GM21737 (cell line): ENCODE results near the gene PCBP3.
"Not testable (repeated sequence)": the region's sequence is repeated elsewhere in the genome, so short reads cannot be mapped to it uniquely, and the experiment has no call there.

ENCODE experiments used
- ATAC-seq: cut with Tn5 transposase; IDR thresholded peaks from one replicate; pipeline ENCODE4 v1.9.1; 2021; ENCODE audit warnings: mild to moderate bottlenecking, moderate library complexity; ENCODE audit not compliant: unreplicated experiment

PCBP3 gene

DNA sequence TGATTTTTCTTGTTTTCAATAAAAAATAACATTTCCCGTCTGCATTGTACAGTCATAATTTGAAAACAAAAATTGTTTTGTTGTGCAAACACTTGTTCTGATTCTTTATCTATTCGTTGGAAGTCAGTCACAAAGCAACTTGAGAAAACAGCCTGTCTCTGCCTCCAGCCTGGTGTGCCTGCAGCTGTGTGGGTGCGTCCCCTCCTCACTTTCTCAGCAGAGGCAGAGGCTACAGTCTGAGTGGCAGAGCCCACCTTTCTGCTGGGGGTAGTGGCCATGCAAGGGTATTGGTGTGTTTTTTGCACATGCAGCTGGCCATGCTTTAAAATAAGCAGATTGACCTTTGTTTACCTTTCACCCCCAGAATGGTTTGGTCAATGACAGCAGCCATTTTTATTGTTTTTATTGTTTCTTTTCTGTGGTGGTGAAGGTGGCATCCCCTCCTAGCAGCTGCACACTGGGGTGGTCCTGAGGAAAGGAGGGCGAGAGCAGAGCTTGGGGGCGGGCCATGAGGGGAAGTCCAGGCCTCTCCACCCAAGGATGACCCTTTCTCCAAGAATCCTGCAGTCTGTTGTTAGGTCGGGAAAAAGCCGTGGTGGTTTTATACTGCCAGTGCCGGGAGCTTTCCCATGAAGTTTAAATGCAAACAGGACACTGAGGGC lies 159.6 kb downstream of the PCBP3 start:
- no peak for ATAC-seq

DNA sequence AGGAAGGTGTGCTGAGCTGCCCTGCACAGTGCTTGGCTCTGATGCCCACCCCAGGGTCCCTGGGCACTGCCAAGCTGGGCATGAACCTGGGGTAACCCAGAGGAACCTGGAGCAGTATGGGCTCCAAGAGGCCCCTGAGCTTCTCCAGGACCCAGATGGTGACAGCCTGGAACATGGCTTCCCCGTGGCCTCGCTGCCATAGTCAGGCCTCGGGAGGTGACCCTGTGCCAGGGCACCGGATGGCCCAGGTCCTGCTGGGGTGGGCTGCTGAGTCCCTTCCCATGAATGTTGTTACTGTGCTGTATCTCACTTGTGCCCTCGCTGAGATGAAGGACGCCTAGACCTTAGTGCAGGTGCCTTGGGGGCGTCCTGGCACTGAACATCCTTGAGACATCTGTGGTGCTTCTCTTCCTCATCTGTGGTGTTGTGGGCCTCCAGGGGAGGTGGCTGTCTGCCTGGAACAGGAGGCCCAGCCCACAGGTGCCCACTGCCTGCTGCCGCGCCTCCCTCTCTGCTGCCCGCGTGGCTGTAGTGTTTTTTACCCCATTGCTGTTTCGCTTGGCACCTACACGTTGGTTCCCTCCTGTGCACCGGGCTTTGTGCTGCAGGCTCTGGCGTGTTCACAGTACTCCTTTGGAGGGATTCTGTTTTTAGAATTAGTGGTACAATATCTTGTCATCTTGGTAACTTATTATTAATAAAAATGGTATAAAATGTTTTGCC lies 160.3 kb downstream of the PCBP3 start:
- ATAC-seq: no peak

DNA sequence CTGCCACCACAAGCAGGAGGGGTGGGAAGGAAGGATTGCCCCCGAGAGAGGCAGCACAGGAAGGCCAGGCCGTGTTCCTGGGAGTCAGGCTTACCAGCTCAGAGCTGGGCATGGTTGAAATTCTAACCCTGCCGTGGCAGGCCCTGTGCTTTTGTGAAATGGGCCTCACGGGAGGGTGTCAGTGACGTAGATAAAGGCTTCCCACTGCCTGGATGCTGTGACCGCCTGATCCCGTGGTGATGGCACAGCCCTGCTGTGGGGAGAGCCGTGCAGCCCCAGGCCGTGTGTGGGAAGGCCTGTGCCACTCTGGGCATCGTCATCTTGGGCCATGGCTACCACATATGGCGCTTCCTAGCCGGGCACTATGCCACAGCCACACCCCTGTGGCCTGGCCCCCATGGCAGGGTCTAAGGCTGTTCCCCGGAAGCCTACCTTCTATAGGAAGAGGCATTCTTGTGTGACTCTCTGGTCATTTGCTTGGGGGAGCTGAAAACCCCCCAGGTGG lies 161.3 kb downstream of the PCBP3 start:
- ATAC-seq: no peak

DNA sequence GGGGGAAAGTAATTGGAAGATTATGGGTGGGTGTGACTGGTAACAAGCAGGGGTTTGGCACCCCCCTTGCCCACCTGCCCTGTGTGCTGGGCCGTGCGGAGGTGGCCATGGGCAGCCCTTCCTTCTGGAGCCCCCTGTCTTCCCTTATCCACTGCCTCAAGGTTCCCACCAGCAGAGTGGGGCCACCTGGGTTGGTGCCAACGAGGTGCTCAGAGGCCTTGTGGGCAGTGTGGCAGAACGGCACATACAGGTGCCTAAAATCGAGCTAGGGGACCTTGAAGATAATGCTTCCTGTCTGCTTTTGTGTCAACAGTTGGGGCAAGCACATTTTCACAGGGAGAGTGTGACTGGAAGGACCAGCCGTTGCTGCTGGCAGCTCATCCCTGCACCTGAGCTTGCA lies 161.8 kb downstream of the PCBP3 start:
- ATAC-seq: no peak

DNA sequence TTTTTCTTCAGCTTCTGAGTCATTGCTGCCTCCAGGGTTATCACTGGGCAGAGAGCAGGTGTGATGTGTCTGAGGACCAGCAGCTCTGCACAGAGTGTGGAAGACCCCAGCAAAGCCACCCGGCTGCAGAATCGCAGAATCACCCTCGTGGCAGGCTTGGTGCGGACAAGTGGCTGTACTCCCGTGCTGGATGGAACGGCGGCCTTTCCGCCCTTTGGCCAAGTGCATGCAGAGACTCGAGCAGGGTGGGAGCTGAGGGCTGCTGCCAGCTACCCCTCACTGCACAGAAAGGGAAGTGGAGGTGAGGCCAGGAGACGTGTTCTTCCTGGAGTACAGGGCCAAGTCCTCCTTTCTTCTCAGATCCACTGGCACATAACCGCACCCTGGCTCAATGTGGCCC lies 162.5 kb downstream of the PCBP3 start:
- no peak for ATAC-seq

DNA sequence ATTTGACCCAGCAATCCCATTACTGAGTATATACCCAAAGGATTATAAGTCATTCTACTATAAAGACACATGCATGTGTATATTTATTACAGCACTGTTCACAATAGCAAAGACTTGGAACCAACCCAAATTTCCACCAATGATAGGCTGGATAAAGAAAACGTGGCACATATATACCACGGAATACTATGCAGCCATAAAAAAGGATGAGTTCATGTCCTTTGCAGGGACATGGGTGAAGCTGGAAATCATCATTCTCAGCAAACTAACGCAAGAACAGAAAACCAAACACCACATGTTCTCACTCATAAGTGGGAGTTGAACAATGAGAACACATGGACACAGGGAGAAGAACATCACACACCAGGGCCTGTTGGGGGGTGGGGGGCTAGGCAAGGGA lies 165.1 kb downstream of the PCBP3 start:
- not testable (repeated sequence) for ATAC-seq

DNA sequence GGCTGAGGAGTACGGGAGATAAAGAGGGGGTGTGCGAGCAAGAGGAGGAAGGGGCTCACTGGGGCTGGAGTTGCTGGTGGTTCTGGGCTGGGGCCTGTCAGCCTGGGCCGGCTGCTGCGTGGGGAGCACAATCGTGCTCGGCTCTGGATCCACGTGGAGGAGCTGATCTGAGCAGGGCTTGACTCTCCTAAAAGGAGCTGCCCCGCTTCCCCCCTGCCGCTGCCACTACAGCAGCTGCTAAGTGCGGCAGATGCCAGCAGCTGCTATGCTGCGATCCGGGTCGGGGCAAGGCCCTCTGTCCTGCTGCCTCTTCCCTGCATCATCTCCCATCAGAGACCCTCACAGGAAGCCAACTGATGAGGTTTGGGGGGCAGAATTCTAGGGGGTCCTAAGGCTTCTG lies 165.9 kb downstream of the PCBP3 start:
- ATAC-seq: no peak

DNA sequence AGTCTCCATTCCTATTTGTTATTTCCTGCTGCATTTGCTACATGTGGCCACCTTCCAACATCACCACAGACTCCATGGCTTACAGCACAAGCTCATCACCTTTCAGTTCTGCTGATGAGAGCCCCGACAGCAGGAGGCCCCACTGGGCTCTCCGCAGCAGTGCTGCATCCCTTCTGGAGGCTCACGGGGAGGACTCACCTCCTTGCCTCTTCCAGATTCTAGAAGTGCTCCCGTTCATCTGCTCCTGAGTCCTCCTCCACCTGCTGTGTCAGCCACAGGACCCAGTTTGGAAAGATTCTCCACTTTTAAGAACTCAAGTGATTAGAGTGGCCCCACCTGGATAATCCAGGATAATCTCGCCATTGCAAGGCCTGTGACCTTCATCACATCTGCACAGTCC lies 167.6 kb downstream of the PCBP3 start:
- no peak for ATAC-seq

DNA sequence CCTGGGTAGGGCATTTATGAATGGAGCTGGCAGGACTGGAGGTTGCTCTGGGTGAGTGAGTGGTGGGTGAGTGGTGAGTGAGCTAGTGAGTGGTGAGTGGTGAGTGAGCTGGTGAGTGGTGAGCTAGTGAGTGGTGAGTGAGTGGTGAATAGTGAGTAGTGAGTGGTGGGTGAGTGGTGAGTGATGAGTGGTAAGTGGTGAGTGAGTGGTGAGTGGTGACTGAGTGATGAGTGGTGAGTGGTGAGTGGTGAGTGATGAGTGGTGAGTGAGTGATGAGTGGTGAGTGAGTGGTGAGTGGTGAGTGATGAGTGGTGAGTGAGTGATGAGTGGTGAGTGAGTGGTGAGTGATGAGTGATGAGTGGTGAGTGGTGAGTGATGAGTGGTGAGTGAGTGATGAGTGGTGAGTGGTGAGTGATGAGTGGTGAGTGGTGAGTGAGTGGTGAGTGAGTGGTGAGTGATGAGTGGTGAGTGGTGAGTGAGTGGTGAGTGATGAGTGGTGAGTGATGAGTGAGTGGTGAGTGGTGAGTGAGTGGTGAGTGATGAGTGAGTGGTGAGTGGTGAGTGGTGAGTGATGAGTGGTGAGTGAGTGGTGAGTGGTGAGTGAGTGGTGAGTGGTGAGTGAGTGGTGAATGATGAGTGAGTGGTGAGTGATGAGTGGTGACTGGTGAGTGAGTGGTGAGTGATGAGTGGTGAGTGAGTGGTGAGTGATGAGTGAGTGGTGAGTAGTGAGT lies 170.8 kb downstream of the PCBP3 start:
- not testable (repeated sequence) for ATAC-seq

DNA sequence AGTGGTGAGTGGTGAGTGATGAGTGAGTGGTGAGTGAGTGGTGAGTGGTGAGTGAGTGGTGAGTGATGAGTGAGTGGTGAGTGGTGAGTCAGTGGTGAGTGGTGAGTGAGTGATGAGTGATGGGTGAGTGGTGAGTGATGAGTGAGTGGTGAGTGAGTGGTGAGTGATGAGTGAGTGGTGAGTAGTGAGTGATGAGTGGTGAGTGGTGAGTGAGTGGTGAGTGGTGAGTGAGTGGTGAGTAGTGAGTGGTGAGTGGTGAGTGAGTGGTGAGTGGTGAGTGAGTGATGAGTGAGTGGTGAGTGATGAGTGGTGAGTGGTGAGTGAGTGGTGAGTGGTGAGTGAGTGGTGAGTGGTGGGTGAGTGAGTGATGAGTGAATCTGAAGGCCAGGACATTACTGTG lies 172.3 kb downstream of the PCBP3 start:
- not testable (repeated sequence) for ATAC-seq

DNA sequence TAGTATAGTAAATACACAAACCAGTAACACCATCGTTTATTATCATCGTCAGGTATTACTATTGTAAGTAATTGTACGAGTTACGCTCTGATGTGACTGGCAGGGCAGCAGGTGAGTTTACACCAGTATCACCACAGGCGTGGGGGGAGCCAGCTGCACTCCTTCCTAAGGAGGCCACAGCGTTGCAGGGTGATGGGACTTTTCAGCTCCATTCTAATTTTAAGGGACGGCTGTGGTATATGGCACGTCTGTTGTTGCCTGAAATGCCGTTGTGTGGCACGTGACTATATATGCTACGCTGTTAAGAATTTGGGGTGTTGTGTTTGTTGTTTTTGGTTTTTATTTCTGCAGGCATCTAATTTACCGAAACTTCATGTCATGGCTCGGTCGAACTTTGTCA lies 173.3 kb downstream of the PCBP3 start:
- no peak for ATAC-seq

DNA sequence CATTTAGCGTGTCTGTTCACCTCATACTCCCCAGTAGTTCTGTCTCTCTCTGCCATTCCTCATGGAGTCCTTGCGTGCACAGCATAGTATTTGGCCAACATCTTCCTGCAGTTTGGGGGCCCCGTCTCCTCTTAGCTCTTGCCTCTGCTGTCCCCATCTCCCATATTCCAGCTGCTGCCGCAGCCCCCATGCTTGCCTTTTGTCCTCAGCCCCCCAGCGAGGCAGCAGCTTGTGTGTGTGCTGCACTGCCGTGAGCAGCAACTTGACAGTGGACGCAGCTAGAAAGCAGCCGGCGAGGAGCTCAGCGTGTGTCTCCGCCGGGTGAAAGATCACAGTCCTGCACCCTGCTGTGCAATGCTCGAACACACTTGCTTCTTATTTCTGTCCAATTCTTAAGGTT lies 173.8 kb downstream of the PCBP3 start:
- no peak for ATAC-seq

DNA sequence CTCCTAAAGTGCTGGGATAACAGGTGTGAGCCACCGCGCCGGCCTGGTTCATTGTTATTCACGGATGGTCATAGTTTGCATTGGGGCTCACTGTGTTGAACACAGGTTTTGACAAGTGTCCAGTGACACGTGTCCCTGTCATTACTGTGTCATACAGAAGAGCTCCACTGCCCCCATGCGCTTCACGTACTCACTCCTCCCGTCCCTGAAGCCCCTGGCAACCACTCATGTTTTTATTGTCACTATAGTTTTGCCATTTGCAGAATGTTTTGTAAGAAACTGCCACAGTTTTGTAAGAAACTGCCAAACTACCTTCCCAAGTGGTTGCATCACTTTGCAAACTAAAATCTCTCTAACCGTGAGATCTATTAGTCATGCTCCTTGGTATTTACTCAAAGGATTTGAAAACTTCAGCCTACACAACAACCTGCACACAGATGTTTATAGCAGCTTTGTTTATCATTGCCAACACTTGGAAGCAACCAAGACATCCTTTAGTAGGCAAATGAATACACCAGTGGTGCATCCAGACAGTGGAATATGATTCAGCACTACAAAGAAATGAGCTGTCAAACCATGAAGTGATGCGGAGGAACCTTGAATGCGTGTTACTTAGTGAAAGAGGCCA lies 174.9 kb downstream of the PCBP3 start:
- no peak for ATAC-seq

DNA sequence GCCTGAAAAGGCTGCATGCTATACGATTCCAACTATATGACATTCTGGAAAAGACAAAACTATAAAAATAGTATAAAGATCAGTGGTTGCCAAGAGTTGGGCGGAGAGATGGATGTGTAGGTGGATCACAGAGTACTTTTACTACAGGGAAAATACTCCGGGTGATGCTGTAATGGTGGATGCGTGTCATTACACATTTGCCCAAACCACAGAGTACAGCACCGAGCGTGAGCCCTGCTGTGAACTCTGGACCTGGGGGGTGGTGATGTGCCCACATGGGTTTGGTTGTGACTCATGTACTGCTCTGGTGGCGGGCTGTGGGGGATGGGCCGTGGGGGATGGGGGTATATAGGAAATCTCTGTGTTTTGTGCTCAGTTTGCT lies 175.4 kb downstream of the PCBP3 start:
- ATAC-seq: no peak

DNA sequence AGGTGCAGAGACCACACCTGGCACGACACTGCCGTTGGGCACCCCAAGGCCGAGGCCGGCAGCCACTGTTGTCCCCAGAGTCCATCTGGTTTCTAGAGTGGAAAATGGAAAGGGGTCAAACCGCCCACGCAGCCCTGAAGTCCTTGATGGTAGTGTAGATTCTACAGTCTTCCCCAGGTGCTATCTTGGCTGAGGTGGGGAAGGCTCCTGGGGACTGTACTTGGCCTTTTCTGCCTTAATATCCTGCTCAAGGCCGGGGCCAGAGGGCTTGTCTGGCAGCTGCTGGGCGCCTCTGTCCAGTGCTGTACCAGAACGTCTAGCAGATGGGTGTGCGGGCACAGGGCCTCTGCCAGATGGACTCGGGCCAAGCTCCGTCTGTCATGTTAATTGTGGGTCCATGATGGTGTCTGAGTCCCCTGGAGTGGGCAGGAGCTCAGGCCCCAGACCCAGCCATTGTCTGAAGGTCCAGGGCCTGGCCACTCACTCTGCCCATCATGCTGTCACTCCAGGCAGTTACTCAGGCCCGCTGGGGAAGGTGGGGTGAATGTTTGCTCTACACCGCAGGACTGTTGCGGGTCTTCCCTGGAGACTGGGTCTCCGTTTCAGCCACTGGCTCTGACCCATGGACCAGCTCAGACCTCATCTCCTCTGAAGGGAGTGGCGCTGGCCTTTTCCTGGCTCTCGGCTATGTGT lies 176.1 kb downstream of the PCBP3 start:
- ATAC-seq: no peak

DNA sequence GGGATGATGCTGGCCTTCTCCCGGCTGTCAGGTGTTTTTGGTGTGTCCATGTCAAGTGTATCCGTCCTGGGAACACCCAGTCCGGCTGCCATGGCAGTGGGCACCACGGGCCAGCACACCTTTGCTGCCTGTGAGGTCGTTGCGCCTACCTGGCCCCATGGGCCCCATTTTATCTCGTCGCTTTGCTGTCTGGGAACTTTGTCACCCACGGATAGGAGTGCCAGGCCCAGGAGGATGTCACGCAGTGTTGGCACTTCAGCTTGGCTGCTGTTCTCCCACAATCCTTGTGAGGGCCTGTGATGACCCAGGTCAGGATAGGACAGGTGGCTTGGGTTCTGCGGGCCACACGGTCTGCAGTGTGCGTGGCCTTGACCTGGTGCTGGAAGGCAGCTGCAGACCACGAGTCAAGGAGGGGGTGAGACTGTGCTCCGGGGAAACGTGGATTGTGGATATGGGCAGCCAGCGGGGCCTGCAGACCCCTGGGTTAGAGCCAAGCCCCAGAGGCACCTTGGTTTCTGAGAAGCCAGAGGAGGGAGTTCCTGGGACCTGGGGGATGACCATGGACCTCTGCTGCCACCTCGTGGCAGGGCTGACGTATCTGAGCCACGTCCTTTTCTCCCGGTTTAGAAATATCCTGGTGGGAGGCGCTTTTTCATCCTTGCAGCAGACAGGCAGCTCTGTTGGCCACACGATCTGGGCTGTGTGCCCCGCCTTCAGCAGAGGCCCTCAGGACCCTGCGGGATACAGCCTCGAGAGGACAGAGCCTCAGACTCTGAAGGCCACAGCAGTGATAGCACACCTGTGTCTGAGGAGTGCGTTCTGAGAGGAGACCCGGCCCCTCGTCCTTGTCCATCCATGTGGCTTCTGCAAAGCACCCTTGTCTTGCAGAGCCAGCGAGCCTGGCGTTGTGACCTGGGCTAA lies 176.9 kb downstream of the PCBP3 start:
- no peak for ATAC-seq

DNA sequence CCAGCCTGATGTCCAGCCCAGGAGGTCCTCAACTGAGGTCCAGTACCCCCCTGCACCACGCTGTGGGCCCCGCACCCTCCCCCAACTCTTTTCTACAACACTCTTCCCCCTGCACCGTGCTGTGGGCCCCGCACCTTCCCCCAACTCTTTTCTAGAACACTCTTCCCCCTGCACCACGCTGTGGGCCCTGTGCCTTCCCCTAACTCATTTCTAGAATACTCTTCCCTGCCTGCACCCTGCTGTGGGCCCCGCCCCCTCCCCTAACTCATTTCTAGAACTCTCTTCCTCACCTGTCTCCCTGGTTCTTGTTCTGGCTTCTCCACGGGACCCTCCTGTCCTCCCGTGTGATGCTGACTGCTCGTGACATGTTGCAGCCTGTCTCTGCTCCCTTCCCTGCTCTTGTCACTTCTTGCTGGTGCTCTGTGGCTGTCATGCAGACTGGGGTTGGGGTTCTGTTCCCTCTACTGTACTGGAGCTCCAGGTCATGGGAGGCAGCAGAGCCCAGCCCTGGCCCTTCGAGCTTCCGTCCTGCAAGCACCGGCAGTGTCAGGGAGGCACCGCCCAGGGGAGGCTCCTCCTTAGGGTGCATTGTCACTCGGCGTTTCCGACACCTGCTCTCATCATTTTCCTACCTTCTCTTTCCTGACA lies 177.9 kb downstream of the PCBP3 start:
- no peak for ATAC-seq

DNA sequence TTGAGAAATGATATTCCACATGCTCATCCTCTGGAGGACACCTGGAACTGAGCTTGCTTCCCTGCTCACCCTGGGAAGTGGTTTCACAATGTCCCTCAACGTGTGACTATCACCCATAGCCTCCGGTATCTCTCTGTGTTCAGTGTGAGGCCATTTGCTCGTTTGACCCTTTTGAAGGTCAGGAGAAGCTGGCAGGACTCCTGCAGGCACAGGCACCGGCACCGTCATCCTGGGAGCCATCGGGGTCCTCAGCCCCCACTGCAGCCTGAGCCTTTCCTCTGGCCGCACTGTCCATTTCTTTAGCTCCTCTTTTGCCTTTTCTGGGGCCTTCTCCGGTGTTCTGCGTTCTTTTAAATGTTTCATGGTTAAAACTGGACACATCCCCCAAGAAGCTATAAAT lies 178.5 kb downstream of the PCBP3 start:
- no peak for ATAC-seq

DNA sequence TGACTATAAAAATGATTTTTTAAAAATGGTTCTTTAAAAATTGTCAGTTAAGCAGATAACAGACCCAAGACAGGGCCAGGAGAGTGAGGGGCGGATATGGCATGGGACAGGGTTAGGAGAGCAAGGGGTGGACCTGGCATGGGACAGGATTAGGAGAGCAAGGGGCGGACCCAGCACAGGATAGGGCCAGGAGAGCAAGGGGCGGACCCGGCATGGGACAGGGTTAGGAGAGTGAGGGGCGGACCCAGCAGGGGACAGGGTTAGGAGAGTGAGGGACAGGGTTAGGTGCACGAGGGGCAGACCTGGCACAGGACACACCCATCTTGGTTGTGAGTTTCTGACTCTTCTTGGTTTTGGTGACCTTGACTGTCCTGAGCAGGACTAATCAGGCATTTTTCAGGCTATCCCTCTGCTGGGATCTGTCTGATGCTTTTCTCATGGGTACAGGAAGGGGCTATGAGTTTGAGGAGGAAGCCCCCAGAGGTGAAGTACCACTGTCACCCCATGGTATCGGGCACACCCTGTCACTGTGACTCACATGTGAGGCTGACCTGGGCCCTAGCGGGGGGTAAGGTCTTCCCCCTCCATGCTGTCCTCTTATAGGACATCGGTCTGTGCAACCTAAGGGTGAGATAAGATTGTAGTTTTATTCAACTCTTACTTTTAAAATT lies 179.0 kb downstream of the PCBP3 start:
- no peak for ATAC-seq
